Measurements from ENCODE around the gene CPNE5. TPM values are rescaled to one million over a fixed set of nuclear protein-coding genes. Genes with fewer than 3 reads are reported as not detected.

The CPNE5 gene
- total RNA-seq, 1 donor from 2014 or later, result 0.58 TPM

DNA sequence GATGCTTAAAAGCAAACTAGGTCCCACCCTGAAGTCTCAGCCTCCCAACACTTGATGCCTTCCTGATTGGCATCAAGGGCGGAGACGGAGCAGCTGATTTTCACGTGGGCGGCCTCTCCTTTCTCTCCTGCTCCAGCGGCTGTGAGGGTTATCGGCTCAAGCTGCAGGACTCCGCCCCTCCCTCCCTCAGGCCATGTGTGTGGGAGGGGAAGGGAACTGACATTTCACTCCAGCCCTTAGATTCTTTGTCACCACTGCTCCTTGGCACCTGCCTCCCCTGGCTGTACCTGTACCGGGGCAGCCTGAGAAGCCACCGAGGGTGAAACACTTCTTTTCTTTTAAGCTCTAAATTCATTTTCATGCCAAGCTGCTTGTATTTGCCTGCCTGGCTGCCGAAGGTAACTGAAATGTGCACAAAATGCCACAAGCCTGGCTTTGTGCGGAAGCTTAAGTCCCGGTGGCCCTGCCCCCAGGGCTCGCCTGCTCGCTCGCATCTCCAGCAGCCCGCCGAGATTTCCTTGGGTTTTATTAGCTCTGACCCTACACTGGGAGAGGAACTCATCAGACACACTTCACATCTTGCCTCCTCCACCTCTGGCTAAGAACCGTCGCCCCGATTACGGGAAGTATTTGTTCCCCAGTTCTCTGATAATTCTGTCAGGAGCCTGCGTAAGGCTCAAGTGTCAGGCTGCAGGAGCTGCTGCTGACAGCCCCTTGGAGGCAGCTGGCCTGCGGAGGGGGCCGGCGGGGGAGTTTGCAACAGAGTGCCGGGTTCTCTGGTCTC, 9.6 kb upstream of the CPNE5 start:
- no peak for DNase-seq (ENCODE audit: low read depth)
- TF ChIP-seq, protein P1, sequence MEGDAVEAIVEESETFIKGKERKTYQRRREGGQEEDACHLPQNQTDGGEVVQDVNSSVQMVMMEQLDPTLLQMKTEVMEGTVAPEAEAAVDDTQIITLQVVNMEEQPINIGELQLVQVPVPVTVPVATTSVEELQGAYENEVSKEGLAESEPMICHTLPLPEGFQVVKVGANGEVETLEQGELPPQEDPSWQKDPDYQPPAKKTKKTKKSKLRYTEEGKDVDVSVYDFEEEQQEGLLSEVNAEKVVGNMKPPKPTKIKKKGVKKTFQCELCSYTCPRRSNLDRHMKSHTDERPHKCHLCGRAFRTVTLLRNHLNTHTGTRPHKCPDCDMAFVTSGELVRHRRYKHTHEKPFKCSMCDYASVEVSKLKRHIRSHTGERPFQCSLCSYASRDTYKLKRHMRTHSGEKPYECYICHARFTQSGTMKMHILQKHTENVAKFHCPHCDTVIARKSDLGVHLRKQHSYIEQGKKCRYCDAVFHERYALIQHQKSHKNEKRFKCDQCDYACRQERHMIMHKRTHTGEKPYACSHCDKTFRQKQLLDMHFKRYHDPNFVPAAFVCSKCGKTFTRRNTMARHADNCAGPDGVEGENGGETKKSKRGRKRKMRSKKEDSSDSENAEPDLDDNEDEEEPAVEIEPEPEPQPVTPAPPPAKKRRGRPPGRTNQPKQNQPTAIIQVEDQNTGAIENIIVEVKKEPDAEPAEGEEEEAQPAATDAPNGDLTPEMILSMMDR (conservative IDR thresholded peaks at IDR 0.05; ENCODE audit: low read depth, low read length), result no peak
- H3K4me3 ChIP-seq (ENCODE audit: low read depth, low read length), result peak overlapping the region; percentile 4

DNA sequence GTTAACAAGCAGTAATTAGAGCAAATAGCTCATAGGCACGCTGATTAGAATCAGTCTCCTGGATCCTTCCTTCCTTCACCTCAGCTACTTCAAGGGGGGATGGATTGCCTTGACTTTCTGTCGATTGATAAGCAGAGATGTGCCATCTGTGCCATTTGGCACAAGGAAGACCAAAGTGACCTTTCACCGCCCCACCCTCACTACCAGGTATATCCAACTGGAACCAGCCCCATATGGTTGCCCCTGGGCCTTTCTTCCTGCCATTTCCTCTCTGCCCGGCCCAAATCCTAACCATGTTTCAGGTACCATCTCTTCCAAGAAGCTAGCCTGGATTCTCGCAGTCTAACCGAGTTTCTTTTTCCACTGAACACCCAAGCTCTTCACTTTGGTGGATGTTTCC, 8.7 kb upstream of the CPNE5 start:
- no peak overlapping the region for H3K4me3 ChIP-seq (ENCODE audit: low read depth, low read length)
- DNase-seq (ENCODE audit: low read depth), result no peak
- TF ChIP-seq, protein P1 (conservative IDR thresholded peaks at IDR 0.05; ENCODE audit: low read depth, low read length), result no peak

DNA sequence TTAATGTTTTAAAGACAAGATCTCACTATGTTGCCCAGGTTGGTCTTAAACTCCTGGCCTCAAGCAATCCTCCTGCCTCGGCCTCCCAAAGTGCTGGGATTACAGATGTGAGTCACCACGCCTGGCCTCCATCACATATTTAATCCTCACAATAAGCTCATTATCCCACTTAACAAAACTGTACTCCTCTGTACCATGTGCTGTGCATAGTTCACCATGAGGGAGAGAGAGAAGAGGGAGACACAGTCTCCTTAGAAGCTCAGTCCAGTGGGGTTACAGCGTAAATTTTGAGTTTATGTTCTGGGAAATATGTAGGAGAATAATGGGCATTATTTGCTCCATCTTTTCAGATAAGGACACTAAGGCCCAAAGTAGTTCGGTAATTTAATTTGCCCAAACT, 7.9 kb upstream of the CPNE5 start:
- TF ChIP-seq, protein P1 (conservative IDR thresholded peaks at IDR 0.05; ENCODE audit: low read depth, low read length), result no peak
- DNase-seq (ENCODE audit: low read depth), result no peak
- no peak overlapping the region for H3K4me3 ChIP-seq (ENCODE audit: low read depth, low read length)

DNA sequence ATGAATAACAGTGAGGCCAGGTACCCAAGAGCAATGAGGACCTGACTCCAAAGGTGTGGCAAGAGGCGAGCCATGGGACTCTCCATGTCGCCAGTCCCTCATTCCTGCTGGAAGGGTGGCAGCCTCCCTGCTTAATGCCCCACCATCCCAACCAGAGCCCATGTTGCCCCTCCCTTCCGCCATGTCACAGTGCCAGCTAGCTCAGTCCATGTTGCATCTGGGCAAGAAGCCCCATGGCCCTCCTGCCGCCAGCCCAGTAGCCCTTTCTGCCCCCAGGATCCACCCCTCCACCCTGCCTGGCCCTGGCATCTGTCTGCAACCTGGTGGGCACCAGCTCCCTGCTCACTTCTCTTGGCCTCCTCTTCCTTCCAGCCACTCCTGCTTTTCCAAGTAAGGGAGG, 6.0 kb upstream of the CPNE5 start:
- DNase-seq (ENCODE audit: low read depth), result no peak
- no peak overlapping the region for H3K4me3 ChIP-seq (ENCODE audit: low read depth, low read length)
- TF ChIP-seq, protein P1 (conservative IDR thresholded peaks at IDR 0.05; ENCODE audit: low read depth, low read length), result no peak

DNA sequence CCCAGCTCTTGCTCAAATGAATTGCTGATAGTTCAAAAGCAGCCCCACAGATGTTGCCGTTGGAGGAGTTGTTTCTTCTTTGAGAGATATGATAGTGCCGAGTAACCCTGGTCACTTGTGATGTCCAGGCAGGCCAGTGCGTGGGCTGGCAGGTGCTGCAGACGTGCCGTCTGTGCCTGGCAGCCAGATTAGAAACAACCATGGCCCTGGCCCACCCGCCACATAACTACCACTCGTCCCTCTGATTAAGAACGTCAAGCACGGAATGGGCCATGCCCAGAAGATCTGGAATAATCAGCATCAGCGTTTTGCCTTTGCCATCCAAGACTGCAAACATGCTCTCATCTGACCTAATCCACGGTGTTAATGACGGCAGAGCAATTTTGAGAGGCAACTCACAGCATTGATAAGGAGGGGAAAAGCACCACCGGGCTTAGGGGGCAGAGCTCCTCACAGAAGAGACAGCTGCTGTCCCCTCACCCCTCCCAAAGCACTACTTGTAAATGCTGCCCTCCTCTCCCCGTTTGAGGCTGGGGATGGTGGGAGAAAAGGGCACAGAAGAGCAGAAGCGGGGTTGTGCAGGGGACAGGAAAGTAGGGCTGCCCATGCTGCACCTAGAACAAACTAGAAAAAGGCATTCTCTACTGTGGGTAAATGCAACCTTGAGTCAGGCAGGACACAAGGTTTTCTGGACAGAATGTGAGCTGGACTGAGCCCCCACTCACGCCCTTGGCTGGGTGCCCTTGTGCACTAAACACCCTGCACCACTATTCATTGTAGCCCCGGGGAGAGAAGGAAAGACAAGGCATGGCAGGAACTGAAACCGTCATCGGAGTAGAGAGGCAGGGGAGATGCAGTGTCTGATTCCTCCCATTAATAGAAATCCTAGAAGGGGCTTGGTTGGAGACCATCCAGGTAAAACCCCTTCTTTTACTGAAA, 5.3 kb upstream of the CPNE5 start:
- no peak for DNase-seq (ENCODE audit: low read depth)
- no peak overlapping the region for H3K4me3 ChIP-seq (ENCODE audit: low read depth, low read length)
- TF ChIP-seq, protein P1 (conservative IDR thresholded peaks at IDR 0.05; ENCODE audit: low read depth, low read length), result no peak

DNA sequence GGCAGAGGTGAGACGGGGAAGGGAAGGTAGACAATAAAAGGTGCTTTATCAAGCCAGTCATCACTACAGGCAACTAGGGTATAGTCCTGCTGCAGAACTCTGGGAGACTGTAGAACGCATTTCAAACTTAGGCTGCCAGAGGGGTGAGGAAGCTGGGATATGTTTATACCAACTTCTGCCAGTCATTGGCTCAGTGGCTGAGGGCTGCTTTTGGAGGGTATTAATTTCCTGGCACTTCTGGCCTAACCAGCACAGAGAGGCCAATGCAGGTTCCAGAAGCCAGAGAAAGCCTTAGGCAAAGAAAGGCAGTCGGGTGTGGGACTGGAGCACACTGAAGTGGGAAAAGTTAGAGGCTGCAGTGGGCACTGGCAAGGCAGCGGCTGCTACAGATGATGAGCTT, 3.9 kb upstream of the CPNE5 start:
- TF ChIP-seq, protein P1 (conservative IDR thresholded peaks at IDR 0.05; ENCODE audit: low read depth, low read length), result no peak
- DNase-seq (ENCODE audit: low read depth), result no peak
- no peak overlapping the region for H3K4me3 ChIP-seq (ENCODE audit: low read depth, low read length)

All from epithelial cell of proximal tubule (primary cell).